ENCODE data around the gene PPM1J.
"Not testable (repeated sequence)": the region's sequence is repeated elsewhere in the genome, so short reads cannot be mapped to it uniquely, and the experiment has no call there.

The PPM1J gene

GRCh38 chr1:112721966-112722524 is 6.9 kb upstream of the PPM1J start:
- no peak for DNase-seq (ENCODE audit: low spot score)

GRCh38 chr1:112721294-112721693 is 6.2 kb upstream of the PPM1J start:
- not testable (repeated sequence) for DNase-seq (ENCODE audit: low spot score)

GRCh38 chr1:112720800-112721199 is 5.7 kb upstream of the PPM1J start:
- no peak for DNase-seq (ENCODE audit: low spot score)

GRCh38 chr1:112719706-112720105 is 4.6 kb upstream of the PPM1J start:
- no peak for DNase-seq (ENCODE audit: low spot score)

GRCh38 chr1:112718691-112719418 is 3.7 kb upstream of the PPM1J start:
- DNase-seq (ENCODE audit: low spot score) = peak; percentile 72

GRCh38 chr1:112717263-112717873 is 2.2 kb upstream of the PPM1J start:
- DNase-seq (ENCODE audit: low spot score) = no peak

- peak; percentile 84 for DNase-seq (ENCODE audit: low spot score)
These were observed 1.1 kb upstream of the PPM1J start for GRCh38 chr1:112716133-112716720.

GRCh38 chr1:112714313-112715263 is 544 bp downstream of the PPM1J start:
- no peak for DNase-seq (ENCODE audit: low spot score)

GRCh38 chr1:112713466-112714312 is 1.4 kb downstream of the PPM1J start:
- no peak for DNase-seq (ENCODE audit: low spot score)

GRCh38 chr1:112712701-112713128 is 2.4 kb downstream of the PPM1J start:
- no peak for DNase-seq (ENCODE audit: low spot score)

- DNase-seq (ENCODE audit: low spot score) = no peak
These were observed 2.9 kb downstream of the PPM1J start for GRCh38 chr1:112712191-112712590.

- no peak for DNase-seq (ENCODE audit: low spot score)
These were observed 3.5 kb downstream of the PPM1J start for GRCh38 chr1:112711670-112712069.

- DNase-seq (ENCODE audit: low spot score) = no peak
These were observed 4.1 kb downstream of the PPM1J start for GRCh38 chr1:112711041-112711440.

GRCh38 chr1:112710586-112710985 is 4.5 kb downstream of the PPM1J start:
- no peak for DNase-seq (ENCODE audit: low spot score)

- no peak for DNase-seq (ENCODE audit: low spot score)
These were observed 5.0 kb downstream of the PPM1J start for GRCh38 chr1:112710159-112710558.

GRCh38 chr1:112708489-112708888 is 6.6 kb downstream of the PPM1J start:
- DNase-seq (ENCODE audit: low spot score) = no peak

GRCh38 chr1:112708002-112708448 is 7.1 kb downstream of the PPM1J start:
- no peak for DNase-seq (ENCODE audit: low spot score)

GRCh38 chr1:112707221-112708001 is 7.7 kb downstream of the PPM1J start:
- peak; percentile 62 for DNase-seq (ENCODE audit: low spot score)

- DNase-seq (ENCODE audit: low spot score) = peak; percentile 18
These were observed 8.5 kb downstream of the PPM1J start, which contains the start of gene RHOC for GRCh38 chr1:112706505-112707220. TSS of gene RHOC (minus strand) at chr1:112707127. CDS start at chr1:112703799, 3,328 bp downstream.
